CD14-positive monocyte (primary cell): Measurements from ENCODE around the gene SMIM22. TPM values are rescaled to one million over a fixed set of nuclear protein-coding genes. Genes with fewer than 3 reads are reported as not detected.

ENCODE experiments used
- DNase-seq, 3 donors: peaks; one replicate each; pipeline ENCODE4 v3.0.0-alpha.2; 2011 to 2022
- H2AFZ ChIP-seq: 2 replicates; pipeline ENCODE4 v1.6.0; 2012; ENCODE audit warnings: mild to moderate bottlenecking, low read depth, low read length, inconsistent platforms; ENCODE audit not compliant: insufficient read depth, poor library complexity, severe bottlenecking
- H3K27ac ChIP-seq, 2 donors: 1 replicate in 1 of 2; 2 replicates in 1 of 2; pipeline ENCODE4 v1.5.1; 2012 to 2013; ENCODE audit warnings: low read length in 2 of 2, control low read depth in 1 of 2, inconsistent platforms in 1 of 2, low read depth in 1 of 2, mild to moderate bottlenecking in 1 of 2
- H3K27me3 ChIP-seq, 2 donors: one replicate each; pipeline versions ENCODE4 v1.6.0 to v1.6.1; 2011 to 2013; ENCODE audit warnings: low read length in 2 of 2; ENCODE audit not compliant: control insufficient read depth in 2 of 2, insufficient read depth in 2 of 2
- H3K36me3 ChIP-seq, 2 donors: replicated peaks in 1 of 2; 1 replicate in 1 of 2; 2 replicates in 1 of 2; pipeline versions ENCODE4 v1.5.1 to v1.6.1; 2012 to 2013; ENCODE audit warnings: low read length in 2 of 2, control low read depth in 1 of 2, inconsistent platforms in 1 of 2, mild to moderate bottlenecking in 1 of 2; ENCODE audit not compliant: insufficient read depth in 2 of 2, control insufficient read depth in 1 of 2
- H3K4me1 ChIP-seq, 2 donors: 1 replicate in 1 of 2; 2 replicates in 1 of 2; pipeline versions ENCODE4 v1.5.1 to v1.6.1; 2012 to 2013; ENCODE audit warnings: low read length in 2 of 2, control low read depth in 1 of 2, inconsistent platforms in 1 of 2, mild to moderate bottlenecking in 1 of 2, moderate library complexity in 1 of 2; ENCODE audit not compliant: insufficient read depth in 2 of 2, control insufficient read depth in 1 of 2
- H3K4me2 ChIP-seq: replicated peaks from 2 replicates; pipeline ENCODE3; 2012; ENCODE audit warnings: low read length, moderate library complexity, mild to moderate bottlenecking; ENCODE audit not compliant: poor library complexity, severe bottlenecking; ENCODE audit errors: extremely low read depth
- H3K4me3 ChIP-seq, 3 experiments: fragments of 200-600 bp in 1 of 3; sonication (generic) in 1 of 3; replicated peaks in 1 of 3; 1 replicate in 2 of 3; 2 replicates in 1 of 3; pipeline ENCODE4 v1.5.1; 2011 to 2013; ENCODE audit warnings: low read length in 3 of 3, mild to moderate bottlenecking in 3 of 3, control low read depth in 2 of 3, low read depth in 2 of 3, inconsistent platforms in 1 of 3, moderate library complexity in 1 of 3
- H3K79me2 ChIP-seq: 2 replicates; pipeline ENCODE4 v1.6.0; 2012; ENCODE audit warnings: mild to moderate bottlenecking, control low read depth, inconsistent platforms, low read length, moderate library complexity; ENCODE audit not compliant: insufficient read depth
- H3K9ac ChIP-seq: 2 replicates; pipeline ENCODE4 v1.6.0; 2017; ENCODE audit warnings: low read length, mild to moderate bottlenecking; ENCODE audit not compliant: insufficient read depth, poor library complexity, severe bottlenecking
- H3K9me3 ChIP-seq, 2 donors: replicated peaks in 1 of 2; 1 replicate in 1 of 2; 2 replicates in 1 of 2; pipeline versions ENCODE4 v1.5.1 to v1.6.1; 2012 to 2013; ENCODE audit warnings: low read length in 2 of 2, control low read depth in 1 of 2; ENCODE audit not compliant: control insufficient read depth in 1 of 2, insufficient read depth in 1 of 2
- H4K20me1 ChIP-seq: 2 replicates; pipeline ENCODE4 v1.6.0; 2012; ENCODE audit warnings: mild to moderate bottlenecking, low read length, control low read depth, moderate library complexity; ENCODE audit not compliant: insufficient read depth
- H3K27ac Mint-ChIP-seq, 7 donors: one replicate each; pipeline ENCODE4 v1.8.0; 2020; ENCODE audit warnings: mild to moderate bottlenecking in 7 of 7, mixed read lengths in 7 of 7, moderate library complexity in 6 of 7, inconsistent platforms in 2 of 7
- H3K27me3 Mint-ChIP-seq, 3 donors: one replicate each; pipeline ENCODE4 v1.8.0; 2021 to 2022; ENCODE audit warnings: low read depth in 3 of 3, mild to moderate bottlenecking in 3 of 3, mixed read lengths in 3 of 3, moderate library complexity in 3 of 3, inconsistent platforms in 1 of 3
- H3K36me3 Mint-ChIP-seq, 2 donors: one replicate each; pipeline ENCODE4 v1.8.0; 2020; ENCODE audit warnings: mixed read lengths in 2 of 2, inconsistent platforms in 1 of 2, mild to moderate bottlenecking in 1 of 2
- H3K4me1 Mint-ChIP-seq: one replicate; pipeline ENCODE4 v1.8.0; 2020; ENCODE audit warnings: mild to moderate bottlenecking, mixed read lengths
- H3K4me3 Mint-ChIP-seq, 2 donors: one replicate each; pipeline ENCODE4 v1.8.0; 2020; ENCODE audit warnings: mild to moderate bottlenecking in 2 of 2, mixed read lengths in 2 of 2, moderate library complexity in 1 of 2
- H3K9me3 Mint-ChIP-seq, 7 donors: one replicate each; pipeline ENCODE4 v1.8.0; 2020 to 2022; ENCODE audit warnings: mixed read lengths in 7 of 7, mild to moderate bottlenecking in 6 of 7, moderate library complexity in 6 of 7, inconsistent platforms in 2 of 7
- CTCF ChIP-seq: fragments of 200-600 bp; IDR thresholded peaks from one replicate; pipeline ENCODE4 v1.8.0; 2022; ENCODE audit warnings: antibody characterized with exemption, mild to moderate bottlenecking
- WGBS: methylation state at CpG from one replicate; pipeline ENCODE4 v1.1.5; 2013; ENCODE audit warnings: missing lambda C conversion rate; ENCODE audit not compliant: insufficient coverage; 5-methylcytosine and 5-hydroxymethylcytosine counted together
- intact Hi-C, 2 donors: fragments of 100-400 bp; cut with micrococcal nuclease; formaldehyde crosslinking; loops; one replicate each; pipeline versions ENCODE4 v1.15.0 to v1.15.1; 2023
- polyA plus RNA-seq, 3 donors: library from polyadenylated mRNA; depleted of rRNA in 1 of 3; unstranded in 2 of 3; stranded (reverse) in 1 of 3; fragments of 300-500 nt in 2 of 3; fragments of >200 nt in 1 of 3; fragmentation: Illumina TruSeq in 2 of 3; gene quantifications; 1 replicate in 2 of 3; 2 replicates in 1 of 3; pipeline ENCODE4 v1.2.3, GENCODE V29; 2012 to 2021

The SMIM22 gene
- polyA plus RNA-seq, 3 donors = not detected

- no peak overlapping the region for H3K27ac ChIP-seq
- no peaks in the 10 kb centered on the region for H4K20me1 ChIP-seq
- H3K36me3 Mint-ChIP-seq = peaks cover 21 to 48% of the 10 kb centered on the region in 2 donors
- no peak overlapping the region for H3K4me3 ChIP-seq
- peaks cover 0 to 3% (median 0%) of the 10 kb centered on the region in 3 donors for H3K27me3 Mint-ChIP-seq
- no peak overlapping the region for H2AFZ ChIP-seq
- H3K9ac ChIP-seq = no peak overlapping the region
- no peak for TF ChIP-seq CTCF
- no peaks in the 10 kb centered on the region for H3K27me3 ChIP-seq
- H3K79me2 ChIP-seq = peaks cover 31% of the 10 kb centered on the region
- no peak overlapping the region for H3K4me3 Mint-ChIP-seq
- H3K27ac Mint-ChIP-seq = no peak overlapping the region
- no peaks in the 10 kb centered on the region for H3K9me3 ChIP-seq
- peaks cover 42 to 43% of the 10 kb centered on the region in 2 donors for H3K36me3 ChIP-seq
- 98% methylated on average over 19 of the region's 22 CpGs for WGBS
- peaks cover 21 to 27% of the 10 kb centered on the region in 2 donors for H3K4me1 ChIP-seq
- intact Hi-C loops = no loop called here
- H3K4me2 ChIP-seq = no peak overlapping the region
- H3K9me3 Mint-ChIP-seq = peaks cover 0 to 1% (median 0%) of the 10 kb centered on the region in 7 donors
- DNase-seq = no peak
- peaks cover 22% of the 10 kb centered on the region for H3K4me1 Mint-ChIP-seq
Observed at GRCh38 chr16:4797805-4798252, 2.7 kb downstream of the SMIM22 start.

- WGBS = 97% methylated on average over 6 of the region's 16 CpGs
- no peak overlapping the region for H3K27ac ChIP-seq
- no peak for DNase-seq
- no peak for TF ChIP-seq CTCF
- Mint-ChIP-seq H3K4me1 (peaks cover 25% of the 10 kb centered on the region), H3K27ac (no peak overlapping the region), H3K27me3 (peaks cover 0 to 1% (median 0%) of the 10 kb centered on the region in 3 donors), H3K36me3 (peaks cover 21 to 48% of the 10 kb centered on the region in 2 donors), H3K4me3 (no peak overlapping the region), H3K9me3 (peaks cover 0 to 1% (median 0%) of the 10 kb centered on the region in 7 donors)
- H3K79me2 ChIP-seq = peaks cover 31% of the 10 kb centered on the region
- peaks cover 22 to 33% of the 10 kb centered on the region in 2 donors for H3K4me1 ChIP-seq
- H3K4me3 ChIP-seq = no peak overlapping the region
- no peaks in the 10 kb centered on the region for H3K9me3 ChIP-seq
- no peaks in the 10 kb centered on the region for H3K27me3 ChIP-seq
- H4K20me1 ChIP-seq = no peaks in the 10 kb centered on the region
- peaks cover 42 to 43% of the 10 kb centered on the region in 2 donors for H3K36me3 ChIP-seq
- H2AFZ ChIP-seq = no peak overlapping the region
- H3K4me2 ChIP-seq = no peak overlapping the region
- intact Hi-C loops = no loop called here
- no peak overlapping the region for H3K9ac ChIP-seq
Observed at GRCh38 chr16:4798456-4798855, 3.3 kb downstream of the SMIM22 start.
